NCI-H2029 (cell line): Measurements from ENCODE around the gene DDX43.
"Not testable (repeated sequence)": the region's sequence is repeated elsewhere in the genome, so short reads cannot be mapped to it uniquely, and the experiment has no call there.

Experiments
- DNase-seq: peaks from one replicate; lab custom pipeline; 2025; lab: John Stamatoyannopoulos, UW

DDX43 gene

DNA sequence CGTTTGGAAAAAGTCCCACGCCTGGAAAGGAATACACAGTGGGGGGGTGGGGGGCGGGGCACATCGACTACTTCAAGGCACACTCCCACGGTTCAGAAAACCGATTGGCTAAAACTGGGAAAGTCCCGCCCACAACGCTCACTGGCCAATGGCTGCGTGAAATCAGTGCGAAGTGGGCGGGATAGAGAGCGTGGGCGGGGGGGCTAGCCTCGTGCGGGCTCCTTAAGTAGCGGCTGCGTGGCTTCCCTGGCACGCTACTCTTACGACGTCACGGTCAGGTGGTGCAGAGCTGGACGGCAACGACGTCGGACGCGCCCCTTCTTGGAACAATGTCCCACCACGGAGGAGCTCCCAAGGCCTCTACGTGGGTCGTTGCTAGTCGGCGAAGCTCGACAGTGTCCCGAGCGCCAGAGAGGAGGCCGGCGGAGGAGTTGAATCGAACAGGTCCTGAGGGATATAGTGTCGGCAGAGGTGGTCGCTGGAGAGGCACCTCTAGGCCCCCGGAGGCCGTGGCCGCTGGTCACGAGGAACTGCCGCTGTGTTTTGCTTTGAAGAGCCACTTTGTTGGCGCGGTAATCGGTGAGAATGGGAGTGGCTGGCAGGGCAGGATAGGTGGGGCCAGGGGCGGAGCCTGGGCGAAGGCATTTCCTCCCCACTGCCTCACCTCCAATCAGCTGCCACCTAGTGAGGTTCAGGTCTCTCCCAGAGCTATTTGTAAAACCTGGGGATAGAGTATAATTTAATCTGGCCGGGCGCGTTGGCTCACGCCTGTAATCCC, at the start of gene DDX43:
Gene DDX43 (plus strand): TSS at position 252 of the 778 bp plus-strand sequence. CDS start 78 bp downstream, at position 330.
- no peak for DNase-seq

GRCh38 chr6:73348550-73349204, 46.0 kb upstream of the DDX43 start:
- no peak for DNase-seq

- no peak for DNase-seq
Observed at GRCh38 chr6:73349311-73349710, 45.3 kb upstream of the DDX43 start.

DNA sequence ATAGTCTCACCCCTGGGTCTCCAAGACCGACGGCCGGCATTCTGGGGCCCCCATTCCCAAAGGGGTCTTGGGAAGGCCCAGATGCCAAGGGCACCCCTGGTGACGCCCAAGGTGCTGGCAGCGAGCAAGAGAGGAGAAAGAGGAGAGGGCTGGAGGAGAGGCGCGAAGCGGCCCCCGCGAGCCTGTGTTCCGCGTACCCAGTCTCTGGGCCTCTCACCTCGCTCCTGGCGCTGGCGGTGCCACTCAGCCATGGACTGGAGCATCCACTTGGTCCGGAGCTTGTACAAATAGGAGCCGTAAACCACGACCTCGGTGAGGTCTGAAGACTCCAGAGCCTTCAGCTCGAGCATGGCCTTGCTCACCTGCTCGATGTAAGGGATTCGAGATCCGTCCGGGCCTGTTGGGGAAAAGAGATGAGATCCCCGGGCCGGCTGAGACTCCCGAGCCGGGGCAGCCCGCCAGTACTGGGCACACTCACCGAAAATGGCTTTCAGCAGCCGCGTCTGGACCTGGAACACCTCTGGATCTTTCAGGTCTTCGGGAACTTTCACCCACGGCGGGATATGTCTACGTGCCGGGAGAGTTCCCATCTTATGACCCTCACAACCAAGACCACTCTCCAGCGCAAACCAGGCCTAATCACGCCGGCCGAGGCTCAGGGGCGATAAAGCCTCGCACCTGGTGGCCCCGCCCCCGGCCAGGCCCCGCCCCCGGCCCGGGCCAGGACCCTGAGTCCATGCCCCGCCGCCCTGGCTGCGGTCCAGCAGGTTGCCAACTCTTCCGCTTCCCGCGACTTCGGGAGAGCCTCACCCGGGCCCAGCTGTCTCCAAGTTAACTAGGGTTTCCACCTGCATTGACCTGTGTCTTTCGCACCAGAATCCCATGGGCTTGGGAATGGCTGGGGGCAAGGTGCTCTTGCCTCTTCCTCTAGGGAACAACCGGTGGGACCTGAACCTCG, 40.7 kb upstream of the DDX43 start, which contains the start of gene DPPA5:
Gene DPPA5 (minus strand): TSS at position 641 of the 958 bp plus-strand sequence. CDS start 51 bp downstream, at position 590.
- DNase-seq = no peak

DNA sequence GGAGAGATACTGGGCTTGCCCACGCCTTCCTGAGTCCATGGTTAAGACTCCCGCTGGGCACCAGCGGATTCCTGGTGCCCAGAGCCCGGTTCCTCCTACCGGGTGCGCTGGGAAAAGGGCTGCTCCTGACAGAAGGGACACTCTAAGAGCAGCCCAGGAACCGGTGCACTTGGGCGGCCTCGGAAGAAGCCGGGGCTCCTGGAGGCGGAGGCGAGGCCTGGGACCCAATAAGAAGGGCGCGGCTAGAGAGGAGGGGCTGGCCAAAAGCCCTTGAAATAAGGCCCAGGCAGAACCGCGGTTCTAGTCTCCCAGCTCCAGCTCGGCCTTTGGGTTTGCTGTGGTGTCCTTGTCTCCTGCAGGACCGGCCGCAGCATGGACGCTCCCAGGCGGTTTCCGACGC, 32.3 kb upstream of the DDX43 start, which contains the start of gene KHDC3L:
Gene KHDC3L (plus strand): TSS at position 301 of the 400 bp plus-strand sequence. CDS start 72 bp downstream, at position 373.
- DNase-seq = no peak

GRCh38 chr6:73362869-73363536, 31.6 kb upstream of the DDX43 start:
- no peak for DNase-seq

- DNase-seq = no peak
Observed at GRCh38 chr6:73363537-73363875, 31.1 kb upstream of the DDX43 start.

- DNase-seq = no peak
Observed at GRCh38 chr6:73364121-73364520, 30.5 kb upstream of the DDX43 start.

GRCh38 chr6:73364549-73364948, 30.1 kb upstream of the DDX43 start:
- DNase-seq = no peak

DNA sequence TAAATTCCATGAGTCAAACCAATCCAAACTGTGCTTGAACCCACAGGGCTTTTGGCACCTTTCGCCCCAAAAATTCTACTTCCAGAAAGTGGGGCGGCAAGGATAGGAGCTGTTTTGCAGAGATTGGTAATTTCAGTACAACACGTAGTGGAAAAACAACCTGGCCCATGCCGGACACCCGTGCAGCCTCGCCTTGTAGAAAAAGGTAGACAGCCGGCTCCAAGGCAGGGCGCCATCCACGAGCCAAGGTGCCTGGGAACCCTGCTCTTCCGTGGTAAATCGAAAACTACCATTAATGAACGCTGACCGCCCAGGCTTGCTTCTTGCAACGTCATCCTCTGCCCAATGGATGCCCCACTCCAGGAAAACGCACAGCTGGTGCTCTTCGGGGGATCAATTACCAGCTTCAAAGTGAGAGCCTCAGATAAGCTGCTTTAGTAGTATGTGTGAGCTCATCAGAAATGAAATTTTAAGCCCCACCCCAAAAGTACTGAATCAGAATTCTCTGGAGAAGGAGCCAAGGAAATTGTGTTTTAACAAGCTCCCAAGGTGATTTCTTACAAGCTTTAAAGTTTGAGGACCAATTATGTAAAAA, 26.8 kb upstream of the DDX43 start:
- no peak for DNase-seq

DNA sequence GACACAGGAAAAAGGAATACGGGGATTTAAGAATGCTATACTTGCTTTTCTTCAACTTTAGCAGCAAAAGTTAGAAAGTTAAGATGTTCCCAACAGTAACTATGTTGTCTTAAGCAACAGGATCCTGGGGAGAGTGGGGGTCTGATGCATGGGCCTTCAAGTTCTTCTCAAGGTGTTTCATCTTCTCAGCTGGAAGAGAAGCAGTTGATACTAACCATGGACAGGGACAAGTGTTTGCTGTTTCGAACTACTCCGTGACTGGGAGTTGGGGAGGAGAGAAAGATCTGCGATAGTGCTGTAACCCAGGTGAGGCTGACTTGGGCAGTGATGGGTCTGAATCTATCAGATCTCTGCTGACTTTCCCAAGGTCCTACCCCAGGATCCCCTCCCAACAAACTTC, 26.0 kb upstream of the DDX43 start:
- no peak for DNase-seq

DNA sequence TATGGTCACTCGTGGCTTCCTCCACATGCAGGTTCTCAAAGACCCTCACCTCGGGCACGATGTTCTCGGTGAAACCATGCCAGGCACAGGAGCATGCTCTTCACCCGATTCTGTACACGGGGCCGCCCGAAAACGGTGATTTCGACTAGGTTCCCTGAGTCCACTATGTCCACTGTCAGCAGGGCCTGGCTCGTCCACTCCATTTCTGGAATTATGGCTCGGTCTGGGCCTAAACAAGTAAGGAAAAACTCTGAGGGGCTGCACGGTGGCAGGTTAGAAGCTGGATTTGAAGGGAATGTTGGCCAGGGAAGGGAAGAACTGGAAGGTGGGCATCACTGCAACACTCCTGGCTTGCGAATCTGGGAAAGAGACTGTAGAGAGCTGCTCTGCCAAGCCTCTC, 25.5 kb upstream of the DDX43 start:
- DNase-seq = no peak

DNA sequence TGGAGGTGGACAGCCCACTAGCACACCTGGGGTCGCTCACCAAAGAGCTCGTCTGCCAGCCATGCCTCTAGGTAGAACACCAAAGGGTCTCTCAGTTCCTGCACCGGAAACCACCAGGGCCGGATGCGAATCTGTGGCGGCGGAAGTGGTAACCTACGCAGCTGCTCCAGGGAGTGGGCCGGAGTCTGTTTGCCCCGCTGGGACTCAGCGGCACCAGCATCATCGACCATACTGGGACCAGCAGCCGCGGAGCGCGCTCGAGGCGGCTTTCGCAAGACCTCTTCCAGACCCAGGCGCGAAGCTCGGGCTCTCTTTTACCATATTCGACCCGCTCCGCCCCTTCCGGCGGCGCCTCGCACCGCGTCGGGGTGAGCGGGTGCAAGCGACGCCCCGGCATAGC, 25.1 kb upstream of the DDX43 start, which contains the start of gene OOEP:
Gene OOEP (minus strand): TSS at position 335 of the 400 bp plus-strand sequence. CDS start 105 bp downstream, at position 230.
- no peak for DNase-seq

DNA sequence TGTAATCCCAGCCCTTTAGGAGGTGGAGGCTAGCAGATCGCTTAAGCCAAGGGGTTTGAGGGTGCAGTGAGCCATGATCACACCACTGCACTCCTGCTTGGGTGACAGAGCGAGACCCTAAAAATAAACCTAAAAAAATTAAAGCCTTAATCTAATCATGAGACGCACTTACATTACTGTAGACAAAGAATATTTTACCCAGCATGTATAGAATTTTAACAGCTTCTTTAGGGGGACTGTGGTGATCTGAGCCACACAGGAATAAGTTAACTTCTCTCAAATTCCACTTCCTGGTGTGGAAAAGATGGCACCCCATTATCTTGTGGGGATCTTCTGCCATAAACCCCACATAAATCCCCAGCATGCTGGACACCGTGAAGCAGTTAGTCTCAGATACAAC, 22.6 kb upstream of the DDX43 start:
- no peak for DNase-seq

DNA sequence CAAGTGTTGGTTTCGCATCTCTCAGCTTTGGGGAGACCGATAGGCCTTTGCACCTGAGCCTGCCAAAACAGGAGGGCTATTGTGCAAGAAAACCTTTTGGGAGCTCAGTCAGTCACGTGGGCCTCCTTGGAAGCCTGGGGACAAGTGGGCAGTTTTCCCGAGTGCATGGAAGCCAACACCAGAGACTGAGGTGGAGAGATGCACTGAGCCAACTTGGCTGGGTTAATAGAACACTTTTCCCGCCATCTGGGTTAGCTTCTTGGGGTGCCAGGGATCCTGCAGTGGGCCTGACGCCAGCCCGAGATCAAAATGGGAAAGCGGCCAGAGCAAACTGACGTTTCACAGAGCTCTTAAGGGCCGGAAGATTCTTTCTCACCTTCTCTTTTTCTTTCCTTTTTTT, 22.1 kb upstream of the DDX43 start:
- DNase-seq = no peak

- no peak for DNase-seq
Observed at GRCh38 chr6:73375216-73375615, 19.4 kb upstream of the DDX43 start.

DNA sequence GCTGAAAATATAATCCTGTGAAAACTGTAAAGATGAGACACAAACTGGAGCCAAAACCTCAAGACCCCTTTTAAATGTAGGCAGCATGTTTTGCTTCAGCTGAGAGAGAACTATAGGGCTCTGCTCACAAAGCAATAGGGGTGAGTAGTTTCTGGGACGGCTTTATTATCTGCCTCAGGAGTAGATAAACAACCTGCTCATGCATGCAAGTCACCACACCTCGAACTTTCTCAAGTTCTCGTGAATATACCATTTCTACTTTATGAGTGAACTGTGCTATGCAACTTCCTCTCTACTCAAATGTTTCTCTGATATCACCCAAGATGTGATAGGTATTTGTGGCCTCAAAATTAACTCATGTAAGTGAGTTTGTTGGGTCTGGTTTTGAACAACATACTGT, 17.4 kb upstream of the DDX43 start:
- no peak for DNase-seq

DNA sequence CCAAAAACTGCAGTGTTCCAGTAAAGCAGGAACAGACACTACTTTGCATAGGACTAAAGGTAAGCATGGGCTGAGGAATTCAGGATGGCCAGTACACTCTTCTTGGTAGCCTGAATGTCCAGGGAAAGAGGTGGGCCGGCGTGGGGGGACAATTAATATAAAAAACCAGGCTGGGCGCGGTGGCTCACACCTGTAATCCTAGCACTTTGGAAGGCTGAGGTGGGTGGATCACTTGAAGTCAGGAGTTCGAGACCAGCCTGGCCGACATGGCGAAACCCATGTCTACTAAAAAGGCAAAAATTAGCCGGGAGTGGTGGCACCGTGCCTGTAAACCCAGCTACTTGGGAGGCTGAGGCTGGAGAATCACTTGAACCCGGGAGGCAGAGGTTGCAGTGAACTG, 13.1 kb upstream of the DDX43 start:
- DNase-seq = not testable (repeated sequence)

DNA sequence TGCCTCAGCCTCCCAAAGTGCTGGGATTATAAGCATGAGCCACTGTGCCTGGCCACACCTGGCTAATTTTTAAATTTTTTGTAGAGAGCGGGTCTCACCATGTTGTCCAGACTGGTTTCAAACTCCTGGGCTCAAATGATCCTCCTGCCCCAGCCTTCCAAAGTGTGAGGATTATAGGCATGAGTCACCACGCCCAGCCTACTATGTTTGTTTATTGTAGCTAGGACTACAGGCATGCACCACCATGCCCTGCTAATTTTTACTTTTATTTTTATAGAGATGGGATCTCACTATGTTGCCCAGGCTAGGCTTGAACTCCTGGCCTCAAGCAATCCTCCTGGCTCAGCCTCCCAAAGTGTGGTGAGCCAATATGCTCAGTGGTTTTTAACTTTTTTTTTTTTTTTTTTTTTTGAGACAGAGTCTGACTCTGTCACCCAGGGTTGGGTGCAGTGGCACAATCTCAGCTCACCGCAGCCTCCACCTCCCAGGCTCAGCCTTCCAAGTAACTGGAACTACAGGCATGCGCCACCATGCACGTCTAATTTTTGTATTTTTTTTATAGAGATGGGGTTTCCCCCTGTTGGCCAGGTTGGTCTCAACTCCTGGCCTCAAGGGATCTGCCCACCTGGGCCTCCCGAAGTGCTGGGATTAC, 12.0 kb upstream of the DDX43 start:
- DNase-seq = no peak

DNA sequence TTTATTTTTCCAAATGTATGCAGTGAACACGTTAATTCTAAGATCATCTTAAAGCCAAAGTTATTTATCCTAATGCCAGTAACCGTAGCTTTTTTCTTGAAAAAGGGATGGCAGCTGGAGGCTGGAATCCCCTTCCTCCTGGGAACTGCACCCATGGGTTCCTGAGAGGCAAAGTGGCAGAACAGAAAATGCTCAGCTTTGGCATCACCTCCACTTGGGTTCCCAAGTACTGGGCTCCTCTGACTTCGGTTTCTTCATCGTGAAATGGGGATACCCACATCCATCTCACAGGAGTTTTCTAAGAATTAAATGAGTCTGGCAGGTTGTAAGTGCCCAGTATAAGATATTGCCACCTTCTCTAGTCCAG, 6.2 kb upstream of the DDX43 start:
- no peak for DNase-seq
